Gastroesophageal sphincter (tissue), 4 donors: Measurements from ENCODE around the gene SLC5A9. TPM values are rescaled to one million over a fixed set of nuclear protein-coding genes. Genes with fewer than 3 reads are reported as not detected.
"Not testable (repeated sequence)": the region's sequence is repeated elsewhere in the genome, so short reads cannot be mapped to it uniquely, and the experiment has no call there.

Experiments
- ATAC-seq: fragments of 150-250 bp; one replicate; pipeline ENCODE4 v1.9.1; 2016; ENCODE audit warnings: mild to moderate bottlenecking, moderate library complexity
- H3K27ac ChIP-seq, 4 donors: fragments of 200-600 bp; sonication (generic) in 3 of 4; 1 replicate in 3 of 4; 2 replicates in 1 of 4; pipeline ENCODE4 v1.5.1; 2016 to 2019
- H3K27me3 ChIP-seq: fragments of 200-600 bp; sonication (generic); one replicate; pipeline ENCODE4 v1.5.1; 2019
- H3K36me3 ChIP-seq, 2 donors: fragments of 200-600 bp; sonication (generic); one replicate each; pipeline ENCODE4 v1.5.1; 2019; ENCODE audit warnings: control low read depth in 1 of 2
- H3K4me1 ChIP-seq, 3 donors: fragments of 200-600 bp; sonication (generic); 1 replicate in 2 of 3; 2 replicates in 1 of 3; pipeline ENCODE4 v1.5.1; 2016 to 2019; ENCODE audit warnings: control low read depth in 2 of 3
- H3K4me3 ChIP-seq, 2 donors: fragments of 200-600 bp; sonication (generic); one replicate each; pipeline ENCODE4 v1.5.1; 2019; ENCODE audit warnings: mild to moderate bottlenecking in 1 of 2, moderate library complexity in 1 of 2
- H3K9me3 ChIP-seq, 3 donors: fragments of 200-600 bp; sonication (generic); one replicate each; pipeline ENCODE4 v1.5.1; 2017 to 2019; ENCODE audit warnings: control low read depth in 2 of 3
- CTCF ChIP-seq, 4 experiments: fragments of 200-600 bp in 2 of 4; fragments of 450-650 bp in 2 of 4; sonication (generic) in 1 of 4; IDR thresholded peaks; one replicate each; pipeline ENCODE4 v1.5.1; 2017 to 2019; ENCODE audit warnings: antibody characterized with exemption in 4 of 4, mild to moderate bottlenecking in 2 of 4, moderate library complexity in 2 of 4
- EP300 ChIP-seq: sonication (generic); formaldehyde crosslinking; IDR thresholded peaks from one replicate; pipeline ENCODE4 v1.6.1; 2017; ENCODE audit warnings: antibody characterized with exemption, mild to moderate bottlenecking
- POLR2A ChIP-seq, 2 donors: fragments of 450-650 bp; IDR thresholded peaks; one replicate each; pipeline ENCODE4 v1.6.1; 2017; ENCODE audit warnings: antibody characterized with exemption in 2 of 2, mild to moderate bottlenecking in 2 of 2, moderate library complexity in 1 of 2
- POLR2AphosphoS5 ChIP-seq: sonication (generic); formaldehyde crosslinking; IDR thresholded peaks from one replicate; pipeline ENCODE4 v1.6.1; 2017; ENCODE audit warnings: antibody characterized with exemption
- WGBS, 2 donors: methylation state at CpG; one replicate each; pipeline ENCODE4 v1.1.5; 2018; ENCODE audit warnings: low coverage in 1 of 2; 5-methylcytosine and 5-hydroxymethylcytosine counted together
- total RNA-seq, 4 donors: library from RNA; depleted of rRNA; stranded (reverse); fragments of >200 nt; gene quantifications; one replicate each; pipeline ENCODE4 v1.1.0, GENCODE V29; 2016

SLC5A9 gene
- total RNA-seq, 4 donors from 2014 or later, result 0.13 to 0.35 TPM; not detected in 2

- WGBS, 2 donors, result 80 to 92% methylated on average over 5 to 12 of the region's 12 CpGs
- no peaks in the 10 kb centered on the region for H3K36me3 ChIP-seq
- TF ChIP-seq EP300 (no peak), CTCF (IDR thresholded peaks at IDR 0.05) (no peak), POLR2A (IDR thresholded peaks at IDR 0.05) (no peak), POLR2AphosphoS5 (no peak)
- H3K4me1 ChIP-seq, result no peaks in the 10 kb centered on the region
- H3K9me3 ChIP-seq, result no peaks in the 10 kb centered on the region
- no peak overlapping the region for H3K4me3 ChIP-seq
- H3K27ac ChIP-seq, result no peak overlapping the region
- H3K27me3 ChIP-seq, result no peaks in the 10 kb centered on the region
- no peak for ATAC-seq
Measured at GRCh38 chr1:48208251-48208650, 14.3 kb upstream of the SLC5A9 start.

- no peak for ATAC-seq
- no peaks in the 10 kb centered on the region for H3K36me3 ChIP-seq
- H3K4me3 ChIP-seq, result no peak overlapping the region
- H3K9me3 ChIP-seq, result no peaks in the 10 kb centered on the region
- TF ChIP-seq EP300, result no peak
- TF ChIP-seq POLR2AphosphoS5, result no peak
- no peak for TF ChIP-seq CTCF (IDR thresholded peaks at IDR 0.05)
- no peak for TF ChIP-seq POLR2A (IDR thresholded peaks at IDR 0.05)
- no peaks in the 10 kb centered on the region for H3K27me3 ChIP-seq
- WGBS, 2 donors, result 54% methylated on average over 3 of the region's 4 CpGs; no CpG with 5 or more reads in 1 of the 2 donors
- H3K27ac ChIP-seq, result no peak overlapping the region
- H3K4me1 ChIP-seq, result no peaks in the 10 kb centered on the region
Measured at GRCh38 chr1:48208652-48209051, 13.9 kb upstream of the SLC5A9 start.

GRCh38 chr1:48213462-48213861 lies 9.1 kb upstream of the SLC5A9 start:
- not testable (repeated sequence) for H3K36me3 ChIP-seq, H3K9me3 ChIP-seq, H3K27ac ChIP-seq, H3K4me3 ChIP-seq, H3K27me3 ChIP-seq, ATAC-seq
- WGBS, 2 donors, result 77 to 86% methylated on average over 8 of the region's 8 CpGs
- H3K4me1 ChIP-seq, result peaks cover 0 to 25% (median 7%) of the 10 kb centered on the region in 3 donors

GRCh38 chr1:48214366-48214765 lies 8.2 kb upstream of the SLC5A9 start:
- 53 to 65% methylated on average over 5 to 6 of the region's 6 CpGs for WGBS, 2 donors
- not testable (repeated sequence) for H3K4me3 ChIP-seq, H3K9me3 ChIP-seq, ATAC-seq, H3K36me3 ChIP-seq, H3K27me3 ChIP-seq
- Histone ChIP-seq H3K4me1 (peaks cover 0 to 25% (median 7%) of the 10 kb centered on the region in 3 donors), H3K27ac (peak overlapping the region in 1 of 4 donors; percentile 31)

GRCh38 chr1:48214820-48215219 lies 7.7 kb upstream of the SLC5A9 start:
- WGBS, 2 donors, result 73 to 85% methylated on average over 2 to 3 of the region's 4 CpGs
- Histone ChIP-seq H3K9me3 (no peaks in the 10 kb centered on the region), H3K36me3 (no peaks in the 10 kb centered on the region), H3K27me3 (no peaks in the 10 kb centered on the region), H3K4me1 (peaks cover 0 to 25% (median 7%) of the 10 kb centered on the region in 3 donors), H3K27ac (peak overlapping the region in 2 of 4 donors; percentile 27 to 31), H3K4me3 (no peak overlapping the region)
- no peak for TF ChIP-seq EP300
- TF ChIP-seq POLR2AphosphoS5, result no peak
- no peak for TF ChIP-seq POLR2A (IDR thresholded peaks at IDR 0.05)
- peak; percentile 57 for ATAC-seq

GRCh38 chr1:48215222-48215621 lies 7.3 kb upstream of the SLC5A9 start:
- peak overlapping the region in 2 of 4 donors; percentile 27 to 31 for H3K27ac ChIP-seq

More at GRCh38 chr1:48215222-48215621, 7.3 kb upstream of the SLC5A9 start:
- Histone ChIP-seq H3K27me3 (no peaks in the 10 kb centered on the region), H3K9me3 (no peaks in the 10 kb centered on the region), H3K36me3 (no peaks in the 10 kb centered on the region), H3K4me3 (no peak overlapping the region), H3K4me1 (peaks cover 0 to 25% (median 7%) of the 10 kb centered on the region in 3 donors)
- no peak for ATAC-seq
- 20 to 33% methylated on average over 1 of the region's 1 CpG for WGBS, 2 donors
- TF ChIP-seq CTCF (IDR thresholded peaks at IDR 0.05) (no peak), POLR2AphosphoS5 (no peak), EP300 (no peak), POLR2A (IDR thresholded peaks at IDR 0.05) (no peak)
